Tibial artery (tissue), 4 donors: ENCODE results near the gene SCYGR5.

Experiments used
- DNase-seq, 2 donors: peaks; one replicate each; pipeline ENCODE4 v3.0.0-alpha.2; 2019
- H3K27ac ChIP-seq, 2 donors: fragments of 200-600 bp; sonication (generic) in 1 of 2; 1 replicate in 1 of 2; 2 replicates in 1 of 2; pipeline ENCODE4 v1.5.1; 2018 to 2019; ENCODE audit warnings: mild to moderate bottlenecking in 1 of 2
- H3K27me3 ChIP-seq, 2 donors: fragments of 200-600 bp; sonication (generic) in 1 of 2; one replicate each; pipeline versions ENCODE4 v1.5.1 to v1.6.0; 2016 to 2019
- H3K36me3 ChIP-seq, 3 donors: fragments of 200-600 bp; sonication (generic) in 2 of 3; one replicate each; pipeline ENCODE4 v1.5.1; 2016 to 2019; ENCODE audit warnings: mild to moderate bottlenecking in 2 of 3
- H3K4me1 ChIP-seq, 4 donors: fragments of 200-600 bp; sonication (generic) in 2 of 4; 1 replicate in 3 of 4; 2 replicates in 1 of 4; pipeline ENCODE4 v1.5.1; 2016 to 2019
- H3K4me3 ChIP-seq, 2 donors: fragments of 200-600 bp; sonication (generic) in 1 of 2; 1 replicate in 1 of 2; 2 replicates in 1 of 2; pipeline ENCODE4 v1.5.1; 2018 to 2019; ENCODE audit warnings: mild to moderate bottlenecking in 2 of 2
- H3K9me3 ChIP-seq, 3 donors: fragments of 200-600 bp; sonication (generic) in 1 of 3; one replicate each; pipeline ENCODE4 v1.5.1; 2016 to 2019
- CTCF ChIP-seq, 2 experiments: fragments of 200-600 bp in 1 of 2; fragments of 450-650 bp in 1 of 2; IDR thresholded peaks; one replicate each; pipeline ENCODE4 v1.5.1; 2017 to 2019; ENCODE audit warnings: antibody characterized with exemption in 2 of 2, mild to moderate bottlenecking in 1 of 2, moderate library complexity in 1 of 2
- intact Hi-C: fragments of 100-400 bp; cut with DNase I; formaldehyde crosslinking; loops from one replicate; pipeline ENCODE4 v1.15.0; 2023; ENCODE audit warnings: low total_unique reads

Gene SCYGR5

GRCh38 chr2:227703280-227703732 lies 36.7 kb downstream of the SCYGR5 start:
- no peak for TF ChIP-seq CTCF (IDR thresholded peaks at IDR 0.05)
- no peak overlapping the region for H3K4me3 ChIP-seq
- DNase-seq, result no peak
- H3K27me3 ChIP-seq, result no peaks in the 10 kb centered on the region
- H3K4me1 ChIP-seq, result no peaks in the 10 kb centered on the region
- no peaks in the 10 kb centered on the region for H3K9me3 ChIP-seq
- intact Hi-C loops, result no loop called here
- no peak overlapping the region for H3K27ac ChIP-seq
- H3K36me3 ChIP-seq, result no peaks in the 10 kb centered on the region

GRCh38 chr2:227703961-227704360 lies 37.4 kb downstream of the SCYGR5 start:
- no peaks in the 10 kb centered on the region for H3K36me3 ChIP-seq
- H3K27ac ChIP-seq, result no peak overlapping the region
- no peaks in the 10 kb centered on the region for H3K9me3 ChIP-seq
- H3K27me3 ChIP-seq, result no peaks in the 10 kb centered on the region
- DNase-seq, result no peak
- H3K4me3 ChIP-seq, result no peak overlapping the region
- H3K4me1 ChIP-seq, result no peaks in the 10 kb centered on the region
- intact Hi-C loops, result no loop called here
- no peak for TF ChIP-seq CTCF (IDR thresholded peaks at IDR 0.05)

- Histone ChIP-seq H3K4me3 (no peak overlapping the region), H3K27ac (no peak overlapping the region), H3K27me3 (no peaks in the 10 kb centered on the region), H3K4me1 (no peaks in the 10 kb centered on the region), H3K36me3 (no peaks in the 10 kb centered on the region), H3K9me3 (no peaks in the 10 kb centered on the region)
- intact Hi-C loops, result no loop called here
- TF ChIP-seq CTCF (IDR thresholded peaks at IDR 0.05), result no peak
- DNase-seq, result no peak
Measured at GRCh38 chr2:227706859-227707258, 40.3 kb downstream of the SCYGR5 start.

GRCh38 chr2:227707390-227707789 lies 40.8 kb downstream of the SCYGR5 start:
- no peak overlapping the region for H3K27ac ChIP-seq
- intact Hi-C loops, result no loop called here
- H3K9me3 ChIP-seq, result no peaks in the 10 kb centered on the region
- no peaks in the 10 kb centered on the region for H3K36me3 ChIP-seq
- no peak overlapping the region for H3K4me3 ChIP-seq
- H3K27me3 ChIP-seq, result no peaks in the 10 kb centered on the region
- TF ChIP-seq CTCF (IDR thresholded peaks at IDR 0.05), result no peak
- H3K4me1 ChIP-seq, result no peaks in the 10 kb centered on the region
- no peak for DNase-seq

- no peaks in the 10 kb centered on the region for H3K27me3 ChIP-seq
- no peak overlapping the region for H3K27ac ChIP-seq
- H3K4me1 ChIP-seq, result peaks cover 0 to 16% (median 0%) of the 10 kb centered on the region in 4 donors
- intact Hi-C loops, result loop anchor here (5.0 kb wide), 1 partner anchor 674 kb away; no protein-coding TSS in a partner anchor
- no peak for DNase-seq
- no peaks in the 10 kb centered on the region for H3K36me3 ChIP-seq
- TF ChIP-seq CTCF (IDR thresholded peaks at IDR 0.05), result no peak
- H3K9me3 ChIP-seq, result no peaks in the 10 kb centered on the region
- H3K4me3 ChIP-seq, result no peak overlapping the region
Measured at GRCh38 chr2:227710986-227711385, 44.4 kb downstream of the SCYGR5 start.

GRCh38 chr2:227713291-227713690 lies 46.7 kb downstream of the SCYGR5 start:
- Histone ChIP-seq H3K27ac (no peak overlapping the region), H3K36me3 (no peaks in the 10 kb centered on the region), H3K4me3 (no peak overlapping the region), H3K9me3 (no peaks in the 10 kb centered on the region), H3K27me3 (no peaks in the 10 kb centered on the region), H3K4me1 (peaks cover 0 to 26% (median 4%) of the 10 kb centered on the region in 4 donors)
- DNase-seq, result no peak
- TF ChIP-seq CTCF (IDR thresholded peaks at IDR 0.05), result no peak
- intact Hi-C loops, result loop anchor here (5.0 kb wide), 1 partner anchor 676 kb away; no protein-coding TSS in a partner anchor
